RWPE2 (cell line): ENCODE measurements around the gene LRIG1.

ENCODE experiments used
- ATAC-seq: fragments of 200-7000 bp; cut with Tn5 transposase; 3 replicates; pipeline ENCODE4 v1.9.1; 2021; ENCODE audit warnings: low read depth
- DNase-seq: peaks from one replicate; pipeline ENCODE4 v3.0.0-alpha.2; 2020; ENCODE audit warnings: low spot score
- H3K27ac ChIP-seq: fragments of 450-650 bp; 2 replicates; pipeline ENCODE4 v1.5.1; 2017; ENCODE audit warnings: mild to moderate bottlenecking; ENCODE audit not compliant: poor library complexity, severe bottlenecking
- H3K27me3 ChIP-seq: fragments of 250-450 bp; sonication (Bioruptor Pico); 2 replicates; pipeline ENCODE4 v1.5.1; 2021; ENCODE audit warnings: mild to moderate bottlenecking, moderate library complexity; ENCODE audit not compliant: insufficient read depth, poor library complexity, severe bottlenecking
- H3K36me3 ChIP-seq: fragments of 250-450 bp; sonication (Bioruptor Pico); 2 replicates; pipeline ENCODE4 v1.5.1; 2020; ENCODE audit warnings: low read depth, mild to moderate bottlenecking, moderate library complexity
- H3K4me1 ChIP-seq: fragments of 250-450 bp; sonication (Bioruptor Pico); 2 replicates; pipeline ENCODE4 v1.5.1; 2021; ENCODE audit warnings: mild to moderate bottlenecking, moderate library complexity; ENCODE audit not compliant: insufficient read depth, poor library complexity, severe bottlenecking
- H3K4me3 ChIP-seq: fragments of 250-450 bp; sonication (Bioruptor Pico); 2 replicates; pipeline ENCODE4 v1.5.1; 2021; ENCODE audit warnings: mild to moderate bottlenecking, moderate library complexity; ENCODE audit not compliant: severe bottlenecking
- H3K9me3 ChIP-seq: fragments of 250-450 bp; sonication (Bioruptor Pico); 2 replicates; pipeline ENCODE4 v1.5.1; 2021; ENCODE audit warnings: mild to moderate bottlenecking, moderate library complexity; ENCODE audit not compliant: severe bottlenecking
- CTCF ChIP-seq: fragments of 450-650 bp; IDR thresholded peaks from one replicate; pipeline ENCODE4 v1.5.1; 2017; ENCODE audit warnings: mild to moderate bottlenecking, moderate library complexity; ENCODE audit not compliant: poor library complexity, severe bottlenecking

Gene LRIG1

GRCh38 chr3:66382142-66382541 lies 118.7 kb downstream of the LRIG1 start:
- Histone ChIP-seq H3K27ac (no peak overlapping the region), H3K27me3 (no peaks in the 10 kb centered on the region), H3K36me3 (peaks cover 48% of the 10 kb centered on the region), H3K4me3 (no peak overlapping the region), H3K9me3 (no peaks in the 10 kb centered on the region), H3K4me1 (no peaks in the 10 kb centered on the region)
- ATAC-seq (no peak), DNase-seq (no peak)
- TF ChIP-seq CTCF: no peak

- no peaks in the 10 kb centered on the region for H3K27me3 ChIP-seq
- H3K4me1 ChIP-seq: peaks cover 2% of the 10 kb centered on the region
- no peaks in the 10 kb centered on the region for H3K9me3 ChIP-seq
- H3K36me3 ChIP-seq: peaks cover 48% of the 10 kb centered on the region
- no peak for TF ChIP-seq CTCF
- no peak overlapping the region for H3K27ac ChIP-seq
- no peak overlapping the region for H3K4me3 ChIP-seq
- ATAC-seq: no peak
- DNase-seq: no peak
Measured at GRCh38 chr3:66381626-66382025, 119.2 kb downstream of the LRIG1 start.

DNA sequence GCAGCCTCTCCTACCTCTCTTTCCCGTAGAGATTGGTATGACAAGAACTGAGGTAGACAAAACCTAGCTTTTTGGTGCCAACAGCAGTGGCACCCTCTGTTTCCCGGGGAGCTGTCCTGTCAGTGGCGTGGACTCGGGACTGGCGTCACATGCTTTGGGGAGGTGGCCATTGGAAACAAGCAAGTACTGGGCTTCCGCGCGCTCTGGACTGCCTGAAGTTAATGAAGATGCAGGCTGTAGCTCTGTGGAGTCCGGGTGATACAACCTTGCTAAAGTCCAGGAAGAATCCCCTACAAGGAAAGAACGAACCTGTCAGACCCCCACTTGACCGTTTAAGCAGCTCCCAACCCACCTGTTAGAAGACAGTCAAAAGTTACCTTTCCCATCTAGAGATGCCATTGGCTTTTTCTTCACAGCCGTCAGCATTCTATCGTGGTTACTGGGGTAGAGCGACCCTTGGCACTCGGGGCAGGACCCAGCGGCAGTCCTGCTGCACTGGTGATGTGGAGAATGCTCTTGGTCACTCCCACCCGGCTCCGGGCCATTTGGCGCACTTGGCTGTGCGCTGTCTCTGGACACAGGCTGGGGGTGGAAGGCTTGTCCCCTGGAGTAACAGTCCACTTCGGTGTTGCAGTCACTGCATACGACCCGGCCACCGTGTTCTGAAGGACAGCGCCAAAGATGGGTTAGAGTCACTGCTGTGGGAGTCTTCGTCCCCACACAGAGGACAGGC lies 120.5 kb downstream of the LRIG1 start:
- H3K4me1 ChIP-seq: peaks cover 4% of the 10 kb centered on the region
- H3K4me3 ChIP-seq: no peak overlapping the region
- ATAC-seq (no peak), DNase-seq (no peak)
- H3K36me3 ChIP-seq: peaks cover 43% of the 10 kb centered on the region
- H3K9me3 ChIP-seq: no peaks in the 10 kb centered on the region
- TF ChIP-seq CTCF: no peak
- no peaks in the 10 kb centered on the region for H3K27me3 ChIP-seq
- no peak overlapping the region for H3K27ac ChIP-seq

- H3K27me3 ChIP-seq: no peaks in the 10 kb centered on the region
- TF ChIP-seq CTCF: no peak
Measured at GRCh38 chr3:66379565-66379964, 121.3 kb downstream of the LRIG1 start.

GRCh38 chr3:66378256-66378655 lies 122.6 kb downstream of the LRIG1 start:
- TF ChIP-seq CTCF: peak; percentile 29
- H3K9me3 ChIP-seq: no peaks in the 10 kb centered on the region
- no peak overlapping the region for H3K27ac ChIP-seq
- H3K4me3 ChIP-seq: no peak overlapping the region
- DNase-seq (no peak), ATAC-seq (no peak)
- peaks cover 39% of the 10 kb centered on the region for H3K36me3 ChIP-seq
- H3K4me1 ChIP-seq: peaks cover 4% of the 10 kb centered on the region
- no peaks in the 10 kb centered on the region for H3K27me3 ChIP-seq

More at GRCh38 chr3:66379565-66379964, 121.3 kb downstream of the LRIG1 start:
- Histone ChIP-seq H3K4me3 (no peak overlapping the region), H3K36me3 (peaks cover 43% of the 10 kb centered on the region), H3K9me3 (no peaks in the 10 kb centered on the region), H3K27ac (no peak overlapping the region), H3K4me1 (peaks cover 4% of the 10 kb centered on the region)
- ATAC-seq (no peak), DNase-seq (no peak)
